ENCODE measurements around the gene MMP19.

Gene MMP19

GRCh38 chr12:55850401-55850800, 7.7 kb upstream of the MMP19 start:
- TF ChIP-seq CTCF (IDR thresholded peaks at IDR 0.05; ENCODE audit: extremely low read depth, insufficient read depth, missing control alignments), result no peak
- no peak for DNase-seq (ENCODE audit: low spot score)
- in situ Hi-C loops (cut with MboI; ENCODE audit: low pct_unique_long_range_greater_than_20kb, low sequenced_read_pairs, unreplicated experiment), result no loop called here

GRCh38 chr12:55849616-55850343, 7.0 kb upstream of the MMP19 start:
- no peak for DNase-seq (ENCODE audit: low spot score)
- TF ChIP-seq CTCF (IDR thresholded peaks at IDR 0.05; ENCODE audit: extremely low read depth, insufficient read depth, missing control alignments), result no peak
- in situ Hi-C loops (cut with MboI; ENCODE audit: low pct_unique_long_range_greater_than_20kb, low sequenced_read_pairs, unreplicated experiment), result no loop called here

- in situ Hi-C loops (cut with MboI; ENCODE audit: low pct_unique_long_range_greater_than_20kb, low sequenced_read_pairs, unreplicated experiment), result no loop called here
- no peak for TF ChIP-seq CTCF (IDR thresholded peaks at IDR 0.05; ENCODE audit: extremely low read depth, insufficient read depth, missing control alignments)
- no peak for DNase-seq (ENCODE audit: low spot score)
Measured at GRCh38 chr12:55847603-55848291, 5.0 kb upstream of the MMP19 start.

- no peak for TF ChIP-seq CTCF (IDR thresholded peaks at IDR 0.05; ENCODE audit: extremely low read depth, insufficient read depth, missing control alignments)
- in situ Hi-C loops (cut with MboI; ENCODE audit: low pct_unique_long_range_greater_than_20kb, low sequenced_read_pairs, unreplicated experiment), result no loop called here
- no peak for DNase-seq (ENCODE audit: low spot score)
Measured at GRCh38 chr12:55847033-55847432, 4.3 kb upstream of the MMP19 start.

GRCh38 chr12:55845785-55846496, 3.2 kb upstream of the MMP19 start:
- DNase-seq (ENCODE audit: low spot score), result no peak
- in situ Hi-C loops (cut with MboI; ENCODE audit: low pct_unique_long_range_greater_than_20kb, low sequenced_read_pairs, unreplicated experiment), result no loop called here
- TF ChIP-seq CTCF (IDR thresholded peaks at IDR 0.05; ENCODE audit: extremely low read depth, insufficient read depth, missing control alignments), result no peak

GRCh38 chr12:55845361-55845760, 2.6 kb upstream of the MMP19 start:
- no peak for DNase-seq (ENCODE audit: low spot score)
- TF ChIP-seq CTCF (IDR thresholded peaks at IDR 0.05; ENCODE audit: extremely low read depth, insufficient read depth, missing control alignments), result no peak
- in situ Hi-C loops (cut with MboI; ENCODE audit: low pct_unique_long_range_greater_than_20kb, low sequenced_read_pairs, unreplicated experiment), result no loop called here

All from GM13977 (cell line).